Astrocyte (in vitro differentiated cells and primary cell): ENCODE results near the gene GAS6. TPM values are rescaled to one million over a fixed set of nuclear protein-coding genes. Genes with fewer than 3 reads are reported as not detected.

Experiments used
- DNase-seq: peaks from one replicate; pipeline ENCODE4 v3.0.0-alpha.2; 2010; ENCODE audit warnings: low read depth
- FAIRE-seq: peaks from 2 replicates; lab custom pipeline; 2011; peaks lifted over from hg19 to GRCh38; lab: Jason Lieb, UNC
- H2AFZ ChIP-seq: 2 replicates; pipeline ENCODE4 v1.6.0; 2012; ENCODE audit warnings: low read depth, low read length, inconsistent platforms
- H3K27ac ChIP-seq: 2 replicates; pipeline ENCODE4 v1.5.1; 2011; ENCODE audit warnings: low read depth, low read length, inconsistent platforms
- H3K27me3 ChIP-seq: 2 replicates; pipeline ENCODE4 v1.6.0; 2011; ENCODE audit warnings: low read length, inconsistent platforms; ENCODE audit not compliant: insufficient read depth
- H3K36me3 ChIP-seq: 2 replicates; pipeline ENCODE4 v1.5.1; 2011; ENCODE audit warnings: low read length, inconsistent platforms; ENCODE audit not compliant: insufficient read depth
- H3K4me1 ChIP-seq: 2 replicates; pipeline ENCODE4 v1.5.1; 2011; ENCODE audit warnings: low read length, inconsistent platforms; ENCODE audit not compliant: insufficient read depth
- H3K4me2 ChIP-seq: 2 replicates; pipeline ENCODE4 v1.6.0; 2012; ENCODE audit warnings: low read length, inconsistent platforms
- H3K4me3 ChIP-seq: 2 replicates; pipeline ENCODE4 v1.5.1; 2011; ENCODE audit warnings: low read depth, mild to moderate bottlenecking, low read length, inconsistent platforms; ENCODE audit not compliant: insufficient read depth
- H3K79me2 ChIP-seq: 2 replicates; pipeline ENCODE4 v1.6.0; 2012; ENCODE audit warnings: mild to moderate bottlenecking, low read length, inconsistent platforms; ENCODE audit not compliant: insufficient read depth
- H3K9ac ChIP-seq: 2 replicates; pipeline ENCODE4 v1.6.0; 2012; ENCODE audit warnings: mild to moderate bottlenecking, low read length, inconsistent platforms
- H3K9me3 ChIP-seq: 2 replicates; pipeline ENCODE4 v1.5.1; 2012; ENCODE audit warnings: low read depth, mild to moderate bottlenecking, low read length, inconsistent platforms; ENCODE audit not compliant: insufficient read depth
- H4K20me1 ChIP-seq: 2 replicates; pipeline ENCODE4 v1.6.0; 2012; ENCODE audit warnings: low read length, inconsistent platforms; ENCODE audit not compliant: insufficient read depth
- H3K27ac Mint-ChIP-seq: one replicate; pipeline ENCODE4 v1.8.0; 2021; ENCODE audit warnings: mild to moderate bottlenecking, mixed read lengths; ENCODE audit not compliant: unreplicated experiment
- H3K27me3 Mint-ChIP-seq: one replicate; pipeline ENCODE4 v1.8.0; 2021; ENCODE audit warnings: low read depth, mixed read lengths; ENCODE audit not compliant: unreplicated experiment
- H3K36me3 Mint-ChIP-seq: one replicate; pipeline ENCODE4 v1.8.0; 2021; ENCODE audit warnings: low read depth, mixed read lengths; ENCODE audit not compliant: unreplicated experiment
- H3K4me1 Mint-ChIP-seq: one replicate; pipeline ENCODE4 v1.8.0; 2021; ENCODE audit warnings: low read depth, mixed read lengths; ENCODE audit not compliant: unreplicated experiment
- H3K4me3 Mint-ChIP-seq: one replicate; pipeline ENCODE4 v1.8.0; 2021; ENCODE audit warnings: mild to moderate bottlenecking, moderate library complexity, mixed read lengths; ENCODE audit not compliant: unreplicated experiment
- H3K9me3 Mint-ChIP-seq: one replicate; pipeline ENCODE4 v1.8.0; 2021; ENCODE audit warnings: mild to moderate bottlenecking, mixed read lengths; ENCODE audit not compliant: unreplicated experiment
- EZH2 ChIP-seq: IDR thresholded peaks from 2 replicates; pipeline ENCODE4 v1.6.1; 2012; ENCODE audit warnings: mild to moderate bottlenecking, low read length, inconsistent platforms; ENCODE audit not compliant: insufficient read depth
- total RNA-seq: library from RNA; stranded (reverse); gene quantifications from 2 replicates; pipeline ENCODE4 v1.2.1, GENCODE V29; 2021
- TF ChIP-seq, protein P1 (sequence below): IDR thresholded peaks from 2 replicates; pipeline ENCODE4 v1.5.1; 2011; ENCODE audit warnings: low read depth, mild to moderate bottlenecking, inconsistent platforms, low read length, moderate library complexity; ENCODE audit not compliant: insufficient read depth

The GAS6 gene
- total RNA-seq, 1 donor from 2014 or later: 287 TPM

- H3K4me1 ChIP-seq: peaks cover 39% of the 10 kb centered on the region
- H3K9me3 Mint-ChIP-seq: no peaks in the 10 kb centered on the region
- TF ChIP-seq, protein P1, sequence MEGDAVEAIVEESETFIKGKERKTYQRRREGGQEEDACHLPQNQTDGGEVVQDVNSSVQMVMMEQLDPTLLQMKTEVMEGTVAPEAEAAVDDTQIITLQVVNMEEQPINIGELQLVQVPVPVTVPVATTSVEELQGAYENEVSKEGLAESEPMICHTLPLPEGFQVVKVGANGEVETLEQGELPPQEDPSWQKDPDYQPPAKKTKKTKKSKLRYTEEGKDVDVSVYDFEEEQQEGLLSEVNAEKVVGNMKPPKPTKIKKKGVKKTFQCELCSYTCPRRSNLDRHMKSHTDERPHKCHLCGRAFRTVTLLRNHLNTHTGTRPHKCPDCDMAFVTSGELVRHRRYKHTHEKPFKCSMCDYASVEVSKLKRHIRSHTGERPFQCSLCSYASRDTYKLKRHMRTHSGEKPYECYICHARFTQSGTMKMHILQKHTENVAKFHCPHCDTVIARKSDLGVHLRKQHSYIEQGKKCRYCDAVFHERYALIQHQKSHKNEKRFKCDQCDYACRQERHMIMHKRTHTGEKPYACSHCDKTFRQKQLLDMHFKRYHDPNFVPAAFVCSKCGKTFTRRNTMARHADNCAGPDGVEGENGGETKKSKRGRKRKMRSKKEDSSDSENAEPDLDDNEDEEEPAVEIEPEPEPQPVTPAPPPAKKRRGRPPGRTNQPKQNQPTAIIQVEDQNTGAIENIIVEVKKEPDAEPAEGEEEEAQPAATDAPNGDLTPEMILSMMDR: no peak
- no peak for TF ChIP-seq EZH2
- DNase-seq: no peak
- no peaks in the 10 kb centered on the region for H3K27me3 Mint-ChIP-seq
- H3K27ac ChIP-seq: no peak overlapping the region
- no peaks in the 10 kb centered on the region for H3K27me3 ChIP-seq
- peaks cover 89% of the 10 kb centered on the region for H4K20me1 ChIP-seq
- H3K4me3 ChIP-seq: no peak overlapping the region
- no peak overlapping the region for H3K4me3 Mint-ChIP-seq
- H3K27ac Mint-ChIP-seq: no peak overlapping the region
- peaks cover 29% of the 10 kb centered on the region for H3K4me1 Mint-ChIP-seq
- H2AFZ ChIP-seq: no peak overlapping the region
- no peak overlapping the region for H3K9ac ChIP-seq
- no peaks in the 10 kb centered on the region for H3K9me3 ChIP-seq
- H3K36me3 ChIP-seq: peaks cover 7% of the 10 kb centered on the region
- peak overlapping the region; percentile 23 for H3K4me2 ChIP-seq
- no peak for FAIRE-seq
- peaks cover 9% of the 10 kb centered on the region for H3K36me3 Mint-ChIP-seq
- H3K79me2 ChIP-seq: peaks cover 99% of the 10 kb centered on the region
Measured at GRCh38 chr13:113853518-113854237, 10.2 kb downstream of the GAS6 start.

DNA sequence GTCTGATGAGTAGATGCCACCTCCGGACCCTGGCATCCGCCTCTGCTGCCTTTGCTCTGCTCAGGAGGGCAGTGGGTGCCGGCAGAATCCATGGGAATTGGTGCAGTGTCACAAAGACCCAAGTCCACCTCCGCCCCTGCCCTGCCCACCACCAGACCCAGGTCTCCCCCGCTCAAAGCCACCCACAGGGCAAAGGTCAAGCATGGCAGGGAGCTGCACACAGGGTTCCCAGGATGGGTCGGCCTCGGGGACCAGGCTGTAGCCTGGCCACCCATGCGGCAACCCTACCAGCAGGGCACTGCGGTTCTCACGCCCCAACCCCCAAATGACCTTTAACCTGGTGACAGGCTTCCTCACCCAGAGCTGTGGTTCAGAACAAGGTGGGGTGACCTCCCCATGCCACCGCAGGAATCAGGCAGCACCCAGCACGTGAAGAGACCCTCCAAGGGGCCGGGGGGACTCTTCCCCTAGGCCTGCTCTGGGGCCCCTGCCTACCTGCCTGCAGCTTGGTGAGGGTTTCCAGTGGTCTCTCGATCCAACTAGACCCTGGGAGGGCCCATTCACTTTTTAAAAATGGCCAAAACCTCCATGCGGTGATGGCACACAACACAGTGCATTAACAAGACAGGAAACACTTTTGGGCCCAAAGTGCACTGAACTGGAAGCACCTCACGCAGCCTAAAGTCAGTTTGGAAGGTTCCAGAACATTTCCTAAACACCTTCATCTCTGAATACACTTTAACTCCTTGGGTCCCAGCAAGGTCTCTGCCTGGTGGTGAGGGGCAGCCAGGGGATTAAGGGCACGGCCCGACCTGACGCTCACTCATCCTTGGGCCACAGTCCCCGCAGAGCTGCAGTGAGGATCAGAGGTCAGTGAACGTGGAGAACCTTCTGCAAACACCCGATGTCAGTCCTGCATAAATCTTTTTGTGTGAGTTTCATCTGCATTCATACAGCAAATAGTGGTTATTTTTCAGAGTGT, 11.0 kb downstream of the GAS6 start:
- H3K4me1 ChIP-seq: peaks cover 43% of the 10 kb centered on the region
- no peak for DNase-seq
- no peak overlapping the region for H3K27ac ChIP-seq

GRCh38 chr13:113851826-113852535, 11.9 kb downstream of the GAS6 start:
- H3K27me3 ChIP-seq: no peaks in the 10 kb centered on the region
- H3K27ac Mint-ChIP-seq: no peak overlapping the region
- H2AFZ ChIP-seq: no peak overlapping the region
- H3K9me3 Mint-ChIP-seq: no peaks in the 10 kb centered on the region
- TF ChIP-seq, protein P1: no peak
- no peak for TF ChIP-seq EZH2
- H3K4me1 ChIP-seq: peaks cover 43% of the 10 kb centered on the region
- no peaks in the 10 kb centered on the region for H3K9me3 ChIP-seq
- H3K36me3 Mint-ChIP-seq: peaks cover 19% of the 10 kb centered on the region
- H3K4me1 Mint-ChIP-seq: peaks cover 30% of the 10 kb centered on the region
- H4K20me1 ChIP-seq: peaks cover 83% of the 10 kb centered on the region
- peaks cover 99% of the 10 kb centered on the region for H3K79me2 ChIP-seq
- H3K4me3 ChIP-seq: no peak overlapping the region
- H3K36me3 ChIP-seq: peaks cover 3% of the 10 kb centered on the region
- H3K27ac ChIP-seq: no peak overlapping the region
- no peak overlapping the region for H3K4me3 Mint-ChIP-seq
- no peak for DNase-seq
- H3K4me2 ChIP-seq: no peak overlapping the region
- no peak overlapping the region for H3K9ac ChIP-seq
- no peaks in the 10 kb centered on the region for H3K27me3 Mint-ChIP-seq
- FAIRE-seq: no peak

More for the DNA sequence above, 11.0 kb downstream of the GAS6 start:
- no peak overlapping the region for H3K4me2 ChIP-seq
- no peaks in the 10 kb centered on the region for H3K27me3 ChIP-seq
- peaks cover 12% of the 10 kb centered on the region for H3K36me3 Mint-ChIP-seq
- no peaks in the 10 kb centered on the region for H3K9me3 Mint-ChIP-seq
- H3K9ac ChIP-seq: no peak overlapping the region
- H2AFZ ChIP-seq: no peak overlapping the region
- H3K4me3 Mint-ChIP-seq: no peak overlapping the region
- no peak for FAIRE-seq
- H3K4me1 Mint-ChIP-seq: peaks cover 28% of the 10 kb centered on the region
- H3K9me3 ChIP-seq: no peaks in the 10 kb centered on the region
- H3K4me3 ChIP-seq: no peak overlapping the region
- H3K79me2 ChIP-seq: peaks cover 99% of the 10 kb centered on the region
- no peaks in the 10 kb centered on the region for H3K27me3 Mint-ChIP-seq
- peaks cover 88% of the 10 kb centered on the region for H4K20me1 ChIP-seq
- TF ChIP-seq EZH2: no peak
- H3K36me3 ChIP-seq: peaks cover 3% of the 10 kb centered on the region
- H3K27ac Mint-ChIP-seq: no peak overlapping the region
